Astrocyte (in vitro differentiated cells and primary cell): ENCODE results near the gene EHD4.

ENCODE experiments used
- CTCF ChIP-seq: IDR thresholded peaks from 2 replicates; pipeline ENCODE4 v1.5.1; 2011; ENCODE audit warnings: low read depth, mild to moderate bottlenecking, inconsistent platforms, low read length, moderate library complexity; ENCODE audit not compliant: insufficient read depth
- EZH2 ChIP-seq: IDR thresholded peaks from 2 replicates; pipeline ENCODE4 v1.6.1; 2012; ENCODE audit warnings: mild to moderate bottlenecking, low read length, inconsistent platforms; ENCODE audit not compliant: insufficient read depth

GRCh38 chr15:41899854-41900442 lies 72.4 kb downstream of the EHD4 start:
- TF ChIP-seq CTCF (no peak), EZH2 (no peak)
